ENCODE data around the gene TMEM151B. TPM values are rescaled to one million over a fixed set of nuclear protein-coding genes. Genes with fewer than 3 reads are reported as not detected.
A peak's percentile ranks its signal among the peaks of the same experiment; 100 is the strongest.

TMEM151B gene
- total and polyA plus RNA-seq, 2 of the 13 experiments (the other 11 are each of a cell fraction or from before 2014, with no cell fraction given) = not detected

DNA sequence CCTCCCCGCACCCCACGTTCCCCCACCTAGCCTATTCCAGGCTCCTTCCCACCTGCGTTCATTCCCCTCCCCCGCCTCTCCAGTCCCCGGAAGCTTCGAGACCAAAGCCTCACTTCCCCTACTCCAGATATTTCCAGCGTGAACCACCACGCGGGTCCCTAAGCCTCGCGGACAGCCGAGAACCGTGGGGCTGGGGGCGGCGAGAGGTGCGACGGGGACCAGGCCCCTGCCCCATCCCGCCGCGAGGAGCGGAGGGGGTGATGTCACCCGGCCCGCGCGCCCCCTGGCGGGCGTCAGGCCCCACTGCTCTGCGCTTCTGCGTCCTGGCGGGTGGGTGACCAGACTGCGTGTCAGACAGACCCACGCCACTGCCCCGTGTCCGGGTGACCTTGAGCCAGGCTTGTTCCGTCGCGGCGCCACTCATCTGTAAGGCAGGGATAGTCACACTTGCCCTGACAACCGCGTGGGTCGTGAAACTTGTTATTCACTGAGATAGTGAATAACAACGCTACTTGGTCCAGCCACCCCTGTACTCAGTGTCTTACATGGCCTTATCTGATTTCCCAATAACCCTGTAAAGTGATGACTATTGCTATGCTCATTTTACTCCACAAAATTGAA lies 32.3 kb upstream of the TMEM151B start (continued):
- TF ChIP-seq ZNF546 (CRISPR knock-in tag; conservative IDR thresholded peaks at IDR 0.05) (no peak), SCMH1 (CRISPR knock-in tag; IDR thresholded peaks at IDR 0.05; ENCODE audit: borderline replicate concordance) (no peak), HDAC6 (IDR thresholded peaks at IDR 0.05; ENCODE audit: low read depth, low read length) (no peak), ZNF616 (CRISPR knock-in tag; IDR thresholded peaks at IDR 0.05; ENCODE audit: low read depth) (peak; percentile 75; the same call in 1 of the 2 replicates), HES4 (CRISPR knock-in tag; IDR thresholded peaks at IDR 0.05; ENCODE audit: borderline replicate concordance) (no peak), FOSL1 (CRISPR knock-in tag; IDR thresholded peaks at IDR 0.05; ENCODE audit: borderline replicate concordance) (no peak), FOXA1 (IDR thresholded peaks at IDR 0.05) (no peak), FOXA1 (CRISPR knock-in tag; IDR thresholded peaks at IDR 0.05) (peak; percentile 27; the same call in 1 of the 2 replicates), TCF7 (IDR thresholded peaks at IDR 0.05; ENCODE audit: low read depth) (no peak), ZNF781 (CRISPR knock-in tag; IDR thresholded peaks at IDR 0.05; ENCODE audit: borderline replicate concordance, not compliant biosample characterization) (no peak), RBM22 (optimal IDR thresholded peaks at IDR 0.05; ENCODE audit: low read length) (peak; percentile 28), SYNCRIP (IDR thresholded peaks at IDR 0.05; ENCODE audit: insufficient read depth, low read depth, low read length) (no peak), ZFP36L2 (CRISPR knock-in tag; IDR thresholded peaks at IDR 0.05) (no peak), JDP2 (CRISPR knock-in tag; IDR thresholded peaks at IDR 0.05; ENCODE audit: borderline replicate concordance) (no peak), ZFP37 (CRISPR knock-in tag; IDR thresholded peaks at IDR 0.05; ENCODE audit: borderline replicate concordance) (no peak), ARID2 (CRISPR knock-in tag; IDR thresholded peaks at IDR 0.05; ENCODE audit: borderline replicate concordance) (0 out of 2 replicates have a peak, but pooled peaks have one; percentile 66), YEATS4 (CRISPR knock-in tag; IDR thresholded peaks at IDR 0.05; ENCODE audit: borderline replicate concordance) (peak; percentile 83), CEBPB (IDR thresholded peaks at IDR 0.05; ENCODE audit: borderline replicate concordance, low read depth, low read length) (peak; percentile 37; the same call in 1 of the 2 replicates), AGO1 (IDR thresholded peaks at IDR 0.05; ENCODE audit: low read depth, low read length, poor library complexity, severe bottlenecking) (peak; percentile 78), KAT8 (CRISPR knock-in tag; IDR thresholded peaks at IDR 0.05) (peak; percentile 64), ZBTB3 (CRISPR knock-in tag; IDR thresholded peaks at IDR 0.05; ENCODE audit: borderline replicate concordance, low read depth) (peak; percentile 42; the same call in 1 of the 2 replicates)
- TF ChIP-seq, protein P1, sequence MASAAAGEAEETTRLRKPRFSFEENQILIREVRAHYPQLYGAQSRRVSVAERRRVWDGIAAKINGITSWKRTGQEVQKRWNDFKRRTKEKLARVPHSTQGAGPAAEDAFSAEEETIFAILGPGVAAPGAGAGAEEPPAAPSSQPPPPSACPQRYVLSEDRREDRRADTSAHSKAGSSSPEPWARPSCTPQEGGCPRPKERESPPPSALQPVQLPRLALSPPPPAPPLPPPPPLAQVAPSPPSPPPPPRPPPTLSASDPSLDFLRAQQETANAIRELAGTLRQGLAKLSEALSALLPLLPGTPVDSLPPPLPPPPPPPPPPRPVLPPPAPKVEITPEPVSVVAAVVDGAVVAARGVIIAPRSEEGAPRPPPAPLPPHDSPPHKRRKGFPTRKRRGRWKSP (CRISPR knock-in tag; IDR thresholded peaks at IDR 0.05) = no peak
- TF ChIP-seq, protein P2, sequence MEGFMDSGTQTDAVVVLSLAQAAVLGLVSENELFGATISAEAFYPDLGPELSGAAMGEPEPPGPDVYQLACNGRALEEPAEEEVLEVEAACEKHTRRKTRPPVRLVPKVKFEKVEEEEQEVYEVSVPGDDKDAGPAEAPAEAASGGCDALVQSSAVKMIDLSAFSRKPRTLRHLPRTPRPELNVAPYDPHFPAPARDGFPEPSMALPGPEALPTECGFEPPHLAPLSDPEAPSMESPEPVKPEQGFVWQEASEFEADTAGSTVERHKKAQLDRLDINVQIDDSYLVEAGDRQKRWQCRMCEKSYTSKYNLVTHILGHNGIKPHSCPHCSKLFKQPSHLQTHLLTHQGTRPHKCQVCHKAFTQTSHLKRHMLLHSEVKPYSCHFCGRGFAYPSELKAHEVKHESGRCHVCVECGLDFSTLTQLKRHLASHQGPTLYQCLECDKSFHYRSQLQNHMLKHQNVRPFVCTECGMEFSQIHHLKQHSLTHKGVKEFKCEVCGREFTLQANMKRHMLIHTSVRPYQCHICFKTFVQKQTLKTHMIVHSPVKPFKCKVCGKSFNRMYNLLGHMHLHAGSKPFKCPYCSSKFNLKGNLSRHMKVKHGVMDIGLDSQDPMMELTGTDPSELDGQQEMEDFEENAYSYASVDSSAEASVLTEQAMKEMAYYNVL (CRISPR knock-in tag; IDR thresholded peaks at IDR 0.05; ENCODE audit: borderline replicate concordance) = no peak
- TF ChIP-seq, protein P3, sequence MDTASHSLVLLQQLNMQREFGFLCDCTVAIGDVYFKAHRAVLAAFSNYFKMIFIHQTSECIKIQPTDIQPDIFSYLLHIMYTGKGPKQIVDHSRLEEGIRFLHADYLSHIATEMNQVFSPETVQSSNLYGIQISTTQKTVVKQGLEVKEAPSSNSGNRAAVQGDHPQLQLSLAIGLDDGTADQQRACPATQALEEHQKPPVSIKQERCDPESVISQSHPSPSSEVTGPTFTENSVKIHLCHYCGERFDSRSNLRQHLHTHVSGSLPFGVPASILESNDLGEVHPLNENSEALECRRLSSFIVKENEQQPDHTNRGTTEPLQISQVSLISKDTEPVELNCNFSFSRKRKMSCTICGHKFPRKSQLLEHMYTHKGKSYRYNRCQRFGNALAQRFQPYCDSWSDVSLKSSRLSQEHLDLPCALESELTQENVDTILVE (CRISPR knock-in tag; IDR thresholded peaks at IDR 0.05) = peak; percentile 69; the same call in 1 of the 2 replicates
- TF ChIP-seq, protein P4, sequence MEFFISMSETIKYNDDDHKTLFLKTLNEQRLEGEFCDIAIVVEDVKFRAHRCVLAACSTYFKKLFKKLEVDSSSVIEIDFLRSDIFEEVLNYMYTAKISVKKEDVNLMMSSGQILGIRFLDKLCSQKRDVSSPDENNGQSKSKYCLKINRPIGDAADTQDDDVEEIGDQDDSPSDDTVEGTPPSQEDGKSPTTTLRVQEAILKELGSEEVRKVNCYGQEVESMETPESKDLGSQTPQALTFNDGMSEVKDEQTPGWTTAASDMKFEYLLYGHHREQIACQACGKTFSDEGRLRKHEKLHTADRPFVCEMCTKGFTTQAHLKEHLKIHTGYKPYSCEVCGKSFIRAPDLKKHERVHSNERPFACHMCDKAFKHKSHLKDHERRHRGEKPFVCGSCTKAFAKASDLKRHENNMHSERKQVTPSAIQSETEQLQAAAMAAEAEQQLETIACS (CRISPR knock-in tag; IDR thresholded peaks at IDR 0.05) = no peak; the same call in 1 of the 2 replicates

All from HepG2 (cell line).